Subcutaneous abdominal adipose tissue (tissue), 5 donors: Measurements from ENCODE around the gene PRAMEF8.
"Not testable (repeated sequence)": the region's sequence is repeated elsewhere in the genome, so short reads cannot be mapped to it uniquely, and the experiment has no call there.

Source experiments
- H3K27ac ChIP-seq: one replicate; pipeline ENCODE4 v1.7.0; 2013; ENCODE audit warnings: low read depth, mild to moderate bottlenecking, inconsistent platforms, low read length, moderate library complexity
- H3K27me3 ChIP-seq, 5 donors: one replicate each; pipeline ENCODE4 v1.7.0; 2013; ENCODE audit warnings: low read length in 5 of 5, inconsistent platforms in 1 of 5; ENCODE audit not compliant: control insufficient read depth in 5 of 5, insufficient read depth in 4 of 5
- H3K36me3 ChIP-seq, 5 donors: one replicate each; pipeline ENCODE4 v1.7.0; 2013; ENCODE audit warnings: low read length in 5 of 5; ENCODE audit not compliant: control insufficient read depth in 5 of 5, insufficient read depth in 5 of 5
- H3K4me1 ChIP-seq, 5 donors: one replicate each; pipeline ENCODE4 v1.7.0; 2013; ENCODE audit warnings: low read length in 5 of 5, mild to moderate bottlenecking in 3 of 5, moderate library complexity in 1 of 5; ENCODE audit not compliant: control insufficient read depth in 5 of 5, insufficient read depth in 5 of 5
- H3K4me3 ChIP-seq, 5 donors: one replicate each; pipeline ENCODE4 v1.7.0; 2013; ENCODE audit warnings: low read length in 5 of 5, low read depth in 1 of 5
- H3K9ac ChIP-seq, 5 donors: one replicate each; pipeline ENCODE4 v1.7.0; 2013; ENCODE audit warnings: low read length in 5 of 5, mild to moderate bottlenecking in 4 of 5, moderate library complexity in 3 of 5
- H3K9me3 ChIP-seq, 5 donors: one replicate each; pipeline ENCODE4 v1.7.0; 2013; ENCODE audit warnings: low read length in 5 of 5; ENCODE audit not compliant: control insufficient read depth in 5 of 5
- donor health status: healthy.
- donor health status: healthy.
- donor health status: healthy.
- donor health status: healthy.
- donor health status: healthy.

The PRAMEF8 gene

GRCh38 chr1:13285037-13285436 is at the start of gene PRAMEF8:
Gene PRAMEF8, minus strand, starts transcription at chr1:13285137. Its CDS starts 1,046 bp downstream, at chr1:13284091.
- not testable (repeated sequence) for H3K27me3 ChIP-seq, H3K9me3 ChIP-seq, H3K4me3 ChIP-seq

GRCh38 chr1:13315281-13315680 is 30.3 kb upstream of the PRAMEF8 start, which contains the start of gene PRAMEF15:
Gene PRAMEF15, plus strand, starts transcription at chr1:13315581. Its CDS starts 2,827 bp downstream, at chr1:13318408.
- H3K36me3 ChIP-seq, H3K9me3 ChIP-seq, H3K4me3 ChIP-seq, H3K27ac ChIP-seq, H3K27me3 ChIP-seq, H3K9ac ChIP-seq, H3K4me1 ChIP-seq: not testable (repeated sequence)

More at GRCh38 chr1:13285037-13285436, at the start of gene PRAMEF8:
- H3K27ac ChIP-seq, H3K36me3 ChIP-seq, H3K9ac ChIP-seq, H3K4me1 ChIP-seq: not testable (repeated sequence)

GRCh38 chr1:13303239-13303638 is 18.3 kb upstream of the PRAMEF8 start, which contains the start of gene PRAMEF33:
Gene PRAMEF33, plus strand, starts transcription at chr1:13303539. Its CDS starts 2,416 bp downstream, at chr1:13305955.
- H3K9ac ChIP-seq, H3K27me3 ChIP-seq, H3K4me3 ChIP-seq, H3K9me3 ChIP-seq, H3K36me3 ChIP-seq, H3K4me1 ChIP-seq, H3K27ac ChIP-seq: not testable (repeated sequence)

- H3K36me3 ChIP-seq, H3K4me1 ChIP-seq, H3K27me3 ChIP-seq, H3K9me3 ChIP-seq, H3K4me3 ChIP-seq, H3K27ac ChIP-seq, H3K9ac ChIP-seq: not testable (repeated sequence)
These were observed 17.3 kb upstream of the PRAMEF8 start for GRCh38 chr1:13302197-13302596.

GRCh38 chr1:13298699-13299098 is 13.8 kb upstream of the PRAMEF8 start:
- H3K4me3 ChIP-seq, H3K9me3 ChIP-seq, H3K9ac ChIP-seq, H3K36me3 ChIP-seq, H3K27ac ChIP-seq, H3K27me3 ChIP-seq, H3K4me1 ChIP-seq: not testable (repeated sequence)

- not testable (repeated sequence) for H3K27me3 ChIP-seq, H3K4me1 ChIP-seq, H3K9ac ChIP-seq, H3K9me3 ChIP-seq, H3K36me3 ChIP-seq, H3K4me3 ChIP-seq, H3K27ac ChIP-seq
These were observed 12.4 kb upstream of the PRAMEF8 start for GRCh38 chr1:13297216-13297931.

GRCh38 chr1:13289030-13289429 is 4.1 kb upstream of the PRAMEF8 start:
- not testable (repeated sequence) for H3K36me3 ChIP-seq, H3K9me3 ChIP-seq, H3K27me3 ChIP-seq, H3K4me1 ChIP-seq, H3K9ac ChIP-seq, H3K27ac ChIP-seq, H3K4me3 ChIP-seq

- H3K9me3 ChIP-seq, H3K4me1 ChIP-seq, H3K9ac ChIP-seq, H3K4me3 ChIP-seq, H3K27ac ChIP-seq, H3K36me3 ChIP-seq, H3K27me3 ChIP-seq: not testable (repeated sequence)
These were observed 5.3 kb downstream of the PRAMEF8 start for GRCh38 chr1:13279617-13280016.

- not testable (repeated sequence) for H3K9me3 ChIP-seq, H3K27ac ChIP-seq, H3K27me3 ChIP-seq, H3K36me3 ChIP-seq, H3K4me3 ChIP-seq, H3K9ac ChIP-seq, H3K4me1 ChIP-seq
These were observed 7.9 kb downstream of the PRAMEF8 start for GRCh38 chr1:13277016-13277415.

GRCh38 chr1:13265124-13265523 is 19.8 kb downstream of the PRAMEF8 start:
- not testable (repeated sequence) for H3K9me3 ChIP-seq, H3K4me1 ChIP-seq, H3K9ac ChIP-seq, H3K36me3 ChIP-seq, H3K27me3 ChIP-seq, H3K27ac ChIP-seq, H3K4me3 ChIP-seq

GRCh38 chr1:13253898-13254297 is 31.0 kb downstream of the PRAMEF8 start, which contains the start of gene PRAMEF5:
Gene PRAMEF5, plus strand, starts transcription at chr1:13254198. Its CDS starts 5,071 bp downstream, at chr1:13259269.
- H3K27ac ChIP-seq, H3K4me3 ChIP-seq, H3K9me3 ChIP-seq, H3K27me3 ChIP-seq, H3K4me1 ChIP-seq, H3K9ac ChIP-seq, H3K36me3 ChIP-seq: not testable (repeated sequence)
